Measurements from ENCODE around the gene CNOT1.

The CNOT1 gene

GRCh38 chr16:58515125-58515870, 114.3 kb downstream of the CNOT1 start, which contains the start of gene SETD6:
TSS of gene SETD6 (plus strand) at chr16:58515517. CDS start at chr16:58515538, 21 bp downstream.
- peak; percentile 85 to 89 for DNase-seq

- no peak for DNase-seq
Measured at GRCh38 chr16:58513874-58514273, 115.8 kb downstream of the CNOT1 start.

- DNase-seq = peak; percentile 90 to 91
Measured at GRCh38 chr16:58511933-58512815, 117.5 kb downstream of the CNOT1 start.

GRCh38 chr16:58510776-58511628, 118.6 kb downstream of the CNOT1 start:
- peak; percentile 14 to 15 for DNase-seq

- peak; percentile 12 to 17 for DNase-seq
Measured at GRCh38 chr16:58510097-58510775, 119.4 kb downstream of the CNOT1 start.

GRCh38 chr16:58509256-58510096, 120.2 kb downstream of the CNOT1 start:
- DNase-seq = peak; percentile 14 to 17

- DNase-seq = peak; percentile 15 to 18
Measured at GRCh38 chr16:58508671-58509251, 120.9 kb downstream of the CNOT1 start.

- DNase-seq = peak in 1 of 2 experiments; percentile 11
Measured at GRCh38 chr16:58507963-58508670, 121.5 kb downstream of the CNOT1 start.

- DNase-seq = peak; percentile 7 to 13
Measured at GRCh38 chr16:58507195-58507962, 122.2 kb downstream of the CNOT1 start.

GRCh38 chr16:58506241-58507194, 123.1 kb downstream of the CNOT1 start:
- DNase-seq = peak; percentile 16 to 17

- DNase-seq = peak in 1 of 2 experiments; percentile 17
Measured at GRCh38 chr16:58503863-58504688, 125.5 kb downstream of the CNOT1 start.

GRCh38 chr16:58503166-58503862, 126.3 kb downstream of the CNOT1 start:
- DNase-seq = peak in 1 of 2 experiments; percentile 15

GRCh38 chr16:58502217-58502921, 127.3 kb downstream of the CNOT1 start:
- peak in 1 of 2 experiments; percentile 15 for DNase-seq

GRCh38 chr16:58501242-58502131, 128.1 kb downstream of the CNOT1 start:
- peak; percentile 57 to 68 for DNase-seq
